T-helper 22 cell (primary cell): Measurements from ENCODE around the gene RIBC2.
"Not testable (repeated sequence)": the region's sequence is repeated elsewhere in the genome, so short reads cannot be mapped to it uniquely, and the experiment has no call there.

Source experiments
- DNase-seq: peaks from one replicate; pipeline ENCODE4 v3.0.0-alpha.2; 2020; ENCODE audit warnings: low read depth

Gene RIBC2

GRCh38 chr22:45448431-45448830 lies 34.9 kb downstream of the RIBC2 start:
- DNase-seq = no peak

GRCh38 chr22:45449442-45449841 lies 35.9 kb downstream of the RIBC2 start:
- DNase-seq = not testable (repeated sequence)

- DNase-seq = no peak
Observed at GRCh38 chr22:45450101-45450785, 36.8 kb downstream of the RIBC2 start.

DNA sequence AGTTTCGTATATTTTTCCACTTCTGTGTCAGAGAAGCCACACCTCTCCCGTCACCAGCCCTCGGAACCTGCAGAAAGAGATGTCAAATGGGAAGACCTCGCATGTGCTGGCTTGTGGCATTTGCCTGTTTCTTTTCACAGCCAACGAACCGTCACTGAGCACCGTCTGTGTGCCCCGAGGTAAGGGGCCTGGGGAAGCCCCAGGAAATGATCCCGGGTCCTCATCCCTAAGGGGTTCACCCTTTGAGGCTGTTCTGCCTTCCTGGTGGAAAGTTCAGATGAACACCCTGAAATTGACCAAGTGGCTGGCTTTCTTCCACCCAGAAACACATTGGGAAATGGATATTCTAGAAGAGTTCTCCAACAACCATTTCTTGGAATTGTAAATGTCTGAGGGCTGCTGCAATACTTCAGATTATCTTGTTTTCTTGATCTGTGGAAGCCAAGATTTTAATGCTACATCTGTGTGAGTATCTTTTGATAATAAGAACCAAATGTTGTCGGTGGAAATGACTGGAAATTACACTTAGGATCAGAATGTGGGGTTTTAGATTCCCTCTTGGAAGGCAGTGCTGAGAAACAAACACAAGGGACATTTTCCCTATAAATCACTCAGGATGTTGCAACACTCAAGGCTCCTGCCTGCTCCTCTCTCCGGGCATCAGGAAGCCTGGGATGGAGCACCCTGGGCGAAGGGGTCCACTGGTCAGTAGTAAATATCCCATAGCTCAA lies 37.6 kb downstream of the RIBC2 start:
- no peak for DNase-seq

DNA sequence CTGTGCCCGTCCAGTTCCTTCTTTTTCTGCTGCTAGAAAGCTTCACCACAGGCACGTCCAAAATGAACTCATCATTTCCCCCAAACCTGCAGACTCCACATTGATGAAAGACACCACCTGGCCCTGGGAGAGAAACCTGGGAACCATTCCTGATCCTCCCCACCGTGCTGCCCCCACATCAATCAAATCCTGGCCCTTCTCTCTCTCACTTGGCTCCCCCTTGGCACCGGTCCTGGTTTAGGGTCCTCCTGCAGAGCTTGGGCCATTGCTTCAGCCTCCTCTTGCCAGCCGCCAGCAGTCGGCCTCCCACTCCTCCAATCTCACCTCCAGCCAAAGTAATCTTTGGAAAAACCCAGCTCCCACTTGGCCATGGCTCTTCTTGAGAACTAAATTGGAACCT lies 38.5 kb downstream of the RIBC2 start:
- DNase-seq = no peak

- no peak for DNase-seq
Observed at GRCh38 chr22:45452565-45453379, 39.3 kb downstream of the RIBC2 start.

DNA sequence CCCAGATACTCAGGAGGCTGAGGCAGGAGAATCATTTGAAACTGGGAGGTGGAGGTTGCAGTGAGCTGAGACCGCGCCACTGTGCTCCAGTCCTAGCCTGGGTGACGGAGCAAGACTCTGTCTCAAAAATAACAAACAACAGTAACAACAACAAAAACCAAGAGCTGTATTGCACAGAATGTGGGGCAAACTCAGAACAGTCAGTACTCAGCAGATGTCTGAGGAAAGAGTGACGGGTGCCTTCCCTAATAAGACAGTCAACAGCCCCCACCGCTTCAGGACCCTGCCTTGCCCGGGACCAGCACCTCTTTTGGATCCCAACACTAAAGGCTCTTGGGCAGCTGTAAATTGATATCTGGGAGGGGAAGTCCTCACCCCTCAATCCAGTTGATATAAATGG lies 40.3 kb downstream of the RIBC2 start:
- no peak for DNase-seq

DNA sequence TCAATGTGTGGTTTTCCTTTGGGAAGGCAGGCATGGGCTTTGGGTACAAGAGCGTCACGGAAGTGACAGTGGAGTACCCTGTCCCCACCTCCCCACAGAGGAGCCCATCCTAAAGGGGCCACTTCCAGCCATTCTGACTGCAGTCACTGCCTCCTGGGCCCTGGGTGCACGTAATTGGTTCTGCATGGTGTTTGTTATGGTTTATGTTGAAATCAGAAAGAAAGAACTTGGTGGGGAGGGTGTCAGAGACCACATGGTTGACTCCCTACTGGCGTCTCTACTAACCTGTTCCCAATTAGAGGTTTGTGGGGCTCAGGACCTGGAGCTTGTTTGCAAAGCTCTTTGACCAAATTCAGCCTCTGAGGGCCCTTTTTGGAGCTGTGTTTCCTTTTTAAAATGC lies 40.8 kb downstream of the RIBC2 start:
- DNase-seq = no peak

DNA sequence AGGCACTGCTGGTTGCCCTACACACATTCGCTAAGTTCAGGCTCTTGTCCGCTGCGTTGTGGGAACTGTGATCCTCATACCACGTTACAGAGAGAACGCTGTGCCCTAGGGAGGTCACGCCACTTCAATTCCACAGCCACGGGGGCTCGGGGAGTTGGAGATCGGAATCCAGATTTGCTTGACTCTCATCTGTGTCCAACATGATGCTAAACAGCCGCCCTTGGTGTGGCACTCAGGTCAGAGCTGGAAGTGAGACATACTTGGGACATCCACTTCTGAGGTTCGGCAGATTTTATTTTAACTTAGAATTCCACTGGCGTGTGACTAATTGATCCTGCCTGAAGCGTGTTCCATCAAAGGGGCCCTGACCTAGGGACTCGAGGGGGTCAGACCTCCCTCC lies 41.7 kb downstream of the RIBC2 start:
- no peak for DNase-seq

- no peak for DNase-seq
Observed at GRCh38 chr22:45455621-45456020, 42.1 kb downstream of the RIBC2 start.

DNA sequence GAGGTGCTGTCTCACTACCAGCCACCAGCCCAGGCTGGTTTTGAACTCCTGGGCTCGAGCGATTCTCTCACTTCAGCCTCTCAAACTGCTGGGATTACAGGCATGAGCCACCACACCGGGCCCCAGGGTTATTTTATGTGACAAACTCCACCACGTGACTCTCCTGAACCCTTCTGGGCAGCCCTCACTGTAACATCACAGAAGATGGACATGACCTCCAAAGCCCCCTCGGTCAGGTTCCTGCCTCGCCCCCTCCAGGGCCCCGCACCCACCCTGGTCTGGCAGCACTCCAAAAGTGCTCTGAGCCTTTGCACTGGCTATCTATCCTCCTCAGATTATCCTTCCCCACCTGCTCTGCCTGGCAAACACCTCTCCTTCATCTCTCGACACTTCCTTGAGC lies 43.3 kb downstream of the RIBC2 start:
- DNase-seq = no peak

DNA sequence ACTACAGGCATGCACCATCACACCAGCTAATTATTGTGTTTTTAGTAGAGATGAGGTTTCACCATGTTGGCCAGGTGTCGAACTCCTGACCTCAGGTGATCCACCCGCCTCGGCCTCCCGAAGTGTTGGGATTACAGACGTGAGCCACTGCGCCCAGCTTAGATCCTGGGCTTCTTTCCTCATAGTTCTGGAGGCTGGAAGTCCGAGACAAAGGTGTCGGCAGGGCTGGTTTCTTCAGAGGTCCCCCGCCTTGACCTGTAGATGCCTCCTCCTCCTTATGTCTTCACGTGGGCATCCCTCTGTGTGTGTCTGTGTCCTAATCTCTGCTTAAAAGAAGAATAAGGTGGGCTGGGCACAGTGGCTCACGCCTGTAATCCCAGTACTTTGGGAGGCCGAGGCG lies 45.0 kb downstream of the RIBC2 start:
- no peak for DNase-seq

GRCh38 chr22:45459235-45459634 lies 45.7 kb downstream of the RIBC2 start:
- no peak for DNase-seq

GRCh38 chr22:45460288-45461109 lies 47.0 kb downstream of the RIBC2 start:
- no peak for DNase-seq

GRCh38 chr22:45462034-45462655 lies 48.7 kb downstream of the RIBC2 start:
- no peak for DNase-seq

- not testable (repeated sequence) for DNase-seq
Observed at GRCh38 chr22:45463691-45464090, 50.2 kb downstream of the RIBC2 start.

DNA sequence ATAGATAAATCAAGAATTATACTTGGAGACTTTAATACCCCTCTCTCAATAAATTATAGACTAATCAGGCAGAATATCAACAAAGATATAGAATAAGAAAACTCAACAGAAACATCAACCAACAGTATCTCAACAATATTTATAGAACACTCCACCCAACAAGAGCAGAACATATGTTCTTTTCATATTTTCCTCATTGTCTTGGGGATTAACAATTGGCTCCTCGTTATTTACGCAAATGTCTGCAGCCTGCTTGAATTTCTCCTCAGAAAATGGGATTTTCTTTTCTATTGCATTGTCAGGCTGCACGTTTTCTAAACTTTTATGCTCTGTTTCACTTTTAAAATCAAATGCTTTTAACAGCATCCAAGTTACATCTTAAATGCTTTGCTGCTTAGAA lies 52.1 kb downstream of the RIBC2 start:
- no peak for DNase-seq

- no peak for DNase-seq
Observed at GRCh38 chr22:45468872-45469271, 55.4 kb downstream of the RIBC2 start.

GRCh38 chr22:45469281-45470073 lies 56.0 kb downstream of the RIBC2 start:
- DNase-seq = no peak

DNA sequence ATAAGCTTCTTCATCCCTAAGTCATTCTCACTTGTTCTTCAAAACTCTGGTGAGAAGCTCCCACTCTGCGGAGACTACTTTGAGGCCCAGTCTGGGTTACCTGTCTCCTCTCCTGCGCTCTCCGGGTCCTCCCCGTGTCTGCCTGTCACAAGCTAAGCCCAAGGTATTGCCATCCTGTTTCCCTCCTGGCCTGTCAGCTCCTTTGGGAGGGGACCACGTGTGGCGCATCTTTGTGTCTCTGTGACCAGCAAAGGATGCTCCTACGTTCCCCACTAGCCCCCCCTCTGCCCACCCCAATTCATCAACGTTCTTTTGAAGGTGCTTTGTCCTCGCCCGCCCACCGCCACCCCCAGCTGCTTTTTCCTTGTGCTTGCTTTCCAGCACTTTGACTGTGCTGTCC lies 57.4 kb downstream of the RIBC2 start:
- DNase-seq = no peak

DNA sequence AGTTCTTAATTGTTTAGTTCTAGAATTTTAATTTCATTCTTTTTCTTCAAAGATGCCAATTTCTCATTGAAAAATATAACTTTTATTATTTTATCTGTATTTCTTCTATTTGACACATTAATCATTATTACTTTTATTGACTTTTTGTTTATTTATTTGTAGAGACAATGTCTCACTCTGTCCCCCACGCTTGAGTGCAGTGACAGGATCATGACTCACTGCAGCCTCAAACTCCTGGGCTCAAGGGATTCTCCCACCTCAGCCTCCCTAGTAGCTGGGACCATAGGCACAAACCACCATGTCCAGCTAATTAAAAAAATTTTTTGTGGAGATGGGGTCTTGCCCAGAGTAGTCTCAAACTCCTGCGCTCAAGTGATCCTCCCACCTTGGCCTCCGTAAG lies 58.9 kb downstream of the RIBC2 start:
- DNase-seq = no peak
